Esophagus muscularis mucosa (tissue), 4 donors: ENCODE results near the gene MCAM.

Experiments used
- CTCF ChIP-seq, 3 experiments: fragments of 200-600 bp in 2 of 3; fragments of 450-650 bp in 1 of 3; sonication (generic) in 2 of 3; IDR thresholded peaks; one replicate each; pipeline ENCODE4 v1.5.1; 2017 to 2019; ENCODE audit warnings: antibody characterized with exemption in 3 of 3, mild to moderate bottlenecking in 2 of 3, moderate library complexity in 1 of 3
- EP300 ChIP-seq: sonication (generic); formaldehyde crosslinking; IDR thresholded peaks from one replicate; pipeline ENCODE4 v1.6.1; 2017; ENCODE audit warnings: antibody characterized with exemption
- POLR2A ChIP-seq: fragments of 450-650 bp; IDR thresholded peaks from one replicate; pipeline ENCODE4 v1.6.1; 2017; ENCODE audit warnings: antibody characterized with exemption, moderate library complexity, mild to moderate bottlenecking, low read depth

- no peak for TF ChIP-seq POLR2A
- TF ChIP-seq CTCF (IDR thresholded peaks at IDR 0.05), result no peak
- no peak for TF ChIP-seq EP300
Observed at GRCh38 chr11:119344291-119345010, 27.5 kb upstream of the MCAM start.
